Suppressor macrophage (primary cell): Measurements from ENCODE around the gene PRAMEF13.
"Not testable (repeated sequence)": the region's sequence is repeated elsewhere in the genome, so short reads cannot be mapped to it uniquely, and the experiment has no call there.

ENCODE experiments used
- DNase-seq, 4 experiments: peaks; one replicate each; pipeline ENCODE4 v3.0.0-alpha.2; 2020 to 2022
- total RNA-seq, 17 experiments: gene quantifications; one replicate each; lab custom pipeline; 2026; ENCODE audit warnings: mixed read lengths in 6 of 17, inconsistent platforms in 3 of 17; lab: John Stamatoyannopoulos, UW

PRAMEF13 gene
- total RNA-seq = 0 reads per million in 17 experiments

- not testable (repeated sequence) for DNase-seq
Observed at GRCh38 chr1:13201309-13201708, at the start of gene PRAMEF13. PRAMEF13 (minus strand) TSS chr1:13201409; CDS start chr1:13199589, 1,820 bp downstream.

GRCh38 chr1:13247122-13247521, 45.9 kb upstream of the PRAMEF13 start:
- DNase-seq = not testable (repeated sequence)

- not testable (repeated sequence) for DNase-seq
Observed at GRCh38 chr1:13246554-13246871, 45.3 kb upstream of the PRAMEF13 start.

GRCh38 chr1:13245841-13246553, 44.8 kb upstream of the PRAMEF13 start:
- DNase-seq = not testable (repeated sequence)

GRCh38 chr1:13243536-13244263, 42.5 kb upstream of the PRAMEF13 start:
- not testable (repeated sequence) for DNase-seq

- not testable (repeated sequence) for DNase-seq
Observed at GRCh38 chr1:13239633-13240032, 38.4 kb upstream of the PRAMEF13 start.

GRCh38 chr1:13237572-13237971, 36.4 kb upstream of the PRAMEF13 start:
- DNase-seq = not testable (repeated sequence)

GRCh38 chr1:13234057-13234456, 32.8 kb upstream of the PRAMEF13 start:
- not testable (repeated sequence) for DNase-seq

GRCh38 chr1:13232056-13232455, 30.8 kb upstream of the PRAMEF13 start:
- not testable (repeated sequence) for DNase-seq

GRCh38 chr1:13231061-13231750, 30.0 kb upstream of the PRAMEF13 start:
- DNase-seq = not testable (repeated sequence)

- not testable (repeated sequence) for DNase-seq
Observed at GRCh38 chr1:13230601-13231000, 29.4 kb upstream of the PRAMEF13 start.

- DNase-seq = not testable (repeated sequence)
Observed at GRCh38 chr1:13230096-13230495, 28.9 kb upstream of the PRAMEF13 start.

GRCh38 chr1:13228343-13228781, 27.2 kb upstream of the PRAMEF13 start:
- peak; percentile 40 to 72 (median 55) for DNase-seq

GRCh38 chr1:13227271-13228055, 26.3 kb upstream of the PRAMEF13 start:
- not testable (repeated sequence) for DNase-seq

GRCh38 chr1:13225675-13226204, 24.5 kb upstream of the PRAMEF13 start, which contains the start of gene PRAMEF18:
PRAMEF18 (minus strand) TSS chr1:13226154; CDS start chr1:13226106, 48 bp downstream.
- DNase-seq = not testable (repeated sequence)

- DNase-seq = no peak
Observed at GRCh38 chr1:13224480-13225060, 23.4 kb upstream of the PRAMEF13 start.

GRCh38 chr1:13222788-13223187, 21.6 kb upstream of the PRAMEF13 start:
- not testable (repeated sequence) for DNase-seq

- not testable (repeated sequence) for DNase-seq
Observed at GRCh38 chr1:13219203-13219602, 18.0 kb upstream of the PRAMEF13 start.

- DNase-seq = not testable (repeated sequence)
Observed at GRCh38 chr1:13216619-13217018, 15.4 kb upstream of the PRAMEF13 start.

- DNase-seq = not testable (repeated sequence)
Observed at GRCh38 chr1:13208712-13209111, 7.5 kb upstream of the PRAMEF13 start.

- not testable (repeated sequence) for DNase-seq
Observed at GRCh38 chr1:13171548-13171947, 29.7 kb downstream of the PRAMEF13 start, which contains the start of gene PRAMEF9. PRAMEF9 (plus strand) TSS chr1:13171848; CDS start chr1:13175281, 3,433 bp downstream.
